ENCODE data around the gene TMCO4. TPM values are rescaled to one million over a fixed set of nuclear protein-coding genes. Genes with fewer than 3 reads are reported as not detected.

Gene TMCO4
- total and polyA plus RNA-seq, 5 donors from 2014 or later: 10.9 to 18.7 (median 14.1) TPM

DNA sequence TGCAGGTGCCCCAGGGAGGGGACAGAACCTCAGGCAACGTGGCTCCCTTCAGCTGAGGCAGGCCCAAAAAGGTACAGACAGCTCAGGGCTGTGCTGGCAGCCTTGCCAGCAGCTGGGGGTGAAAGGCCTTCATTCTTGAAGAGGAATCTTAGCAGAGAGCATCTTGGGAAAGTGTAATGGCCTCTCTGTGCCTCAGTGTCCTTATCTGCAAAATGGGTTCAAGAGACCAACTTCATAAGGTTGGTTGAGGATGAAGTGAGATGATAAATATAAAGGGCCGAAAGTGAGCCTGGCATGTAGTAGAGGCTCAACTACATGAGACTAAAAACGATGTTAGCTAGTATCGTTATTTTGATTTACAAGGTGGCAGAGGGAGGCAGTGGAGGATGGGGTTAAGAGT lies 26.2 kb downstream of the TMCO4 start:
- Mint-ChIP-seq H3K4me3 (no peak overlapping the region), H3K27ac (no peak overlapping the region)

DNA sequence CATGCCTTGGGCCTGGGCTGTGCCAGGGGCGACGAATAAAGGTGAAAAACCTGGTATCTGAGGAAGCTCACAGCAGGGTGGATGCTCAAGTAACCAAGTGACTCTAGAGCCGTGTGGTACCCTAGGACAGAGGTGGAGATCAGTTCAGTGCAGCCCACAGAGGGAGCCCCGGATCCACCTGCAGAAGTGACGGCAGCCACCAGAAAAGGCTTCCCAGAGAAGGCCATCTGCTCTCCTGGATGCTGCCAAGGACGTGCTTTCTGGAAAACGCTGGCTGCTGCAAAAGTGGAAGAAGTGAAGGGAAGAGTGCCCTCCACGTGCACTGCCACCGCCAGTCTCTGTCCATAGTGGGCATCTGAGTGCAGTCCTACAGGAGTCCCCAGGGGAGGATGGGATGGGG lies 27.7 kb downstream of the TMCO4 start:
- Mint-ChIP-seq H3K27ac (no peak overlapping the region), H3K4me3 (no peak overlapping the region)
- peaks cover 32% of the 10 kb centered on the region for H3K36me3 ChIP-seq (ENCODE audit: control insufficient read depth, insufficient read depth, low read length)

More for the DNA sequence above, 26.2 kb downstream of the TMCO4 start:
- Mint-ChIP-seq H3K4me1 (no peaks in the 10 kb centered on the region), H3K9me3 (no peaks in the 10 kb centered on the region), H3K27me3 (no peaks in the 10 kb centered on the region), H3K36me3 (peaks cover 31% of the 10 kb centered on the region)
- no peaks in the 10 kb centered on the region for H3K4me1 ChIP-seq (ENCODE audit: control insufficient read depth, insufficient read depth, low read length, poor library complexity, severe bottlenecking)
- no peak for DNase-seq
- H3K27me3 ChIP-seq (ENCODE audit: control insufficient read depth, insufficient read depth, low read length): no peaks in the 10 kb centered on the region
- H3K9me3 ChIP-seq (ENCODE audit: control insufficient read depth in 2 of 2, low read length in 2 of 2): no peaks in the 10 kb centered on the region
- H3K36me3 ChIP-seq (ENCODE audit: control insufficient read depth, insufficient read depth, low read length): peaks cover 40% of the 10 kb centered on the region
- ATAC-seq (ENCODE audit: low read depth in 2 of 2): no peak
- no peak overlapping the region for H3K4me3 ChIP-seq (ENCODE audit: low read depth, low read length)
- H3K27ac ChIP-seq (ENCODE audit: insufficient read depth, low read length, poor library complexity, severe bottlenecking): no peak overlapping the region

GRCh38 chr1:19771350-19771749 lies 28.4 kb downstream of the TMCO4 start:
- no peaks in the 10 kb centered on the region for H3K27me3 ChIP-seq (ENCODE audit: control insufficient read depth, insufficient read depth, low read length)
- Mint-ChIP-seq H3K27me3 (no peaks in the 10 kb centered on the region), H3K4me1 (peaks cover 0 to 3% (median 0%) of the 10 kb centered on the region in 4 donors), H3K27ac (peak overlapping the region in 1 of 3 donors; percentile 31), H3K4me3 (no peak overlapping the region), H3K36me3 (peaks cover 35% of the 10 kb centered on the region), H3K9me3 (peaks cover 0 to 1% (median 0%) of the 10 kb centered on the region in 7 donors)
- no peak overlapping the region for H3K4me3 ChIP-seq (ENCODE audit: low read depth, low read length)
- no peaks in the 10 kb centered on the region for H3K4me1 ChIP-seq (ENCODE audit: control insufficient read depth, insufficient read depth, low read length, poor library complexity, severe bottlenecking)
- no peak for DNase-seq
- H3K9me3 ChIP-seq (ENCODE audit: control insufficient read depth in 2 of 2, low read length in 2 of 2): no peaks in the 10 kb centered on the region
- no peak for ATAC-seq (ENCODE audit: low read depth in 2 of 2)
- H3K27ac ChIP-seq (ENCODE audit: insufficient read depth, low read length, poor library complexity, severe bottlenecking): no peak overlapping the region
- H3K36me3 ChIP-seq (ENCODE audit: control insufficient read depth, insufficient read depth, low read length): peaks cover 28% of the 10 kb centered on the region

More for the DNA sequence above, 27.7 kb downstream of the TMCO4 start:
- Histone ChIP-seq H3K4me3 (ENCODE audit: low read depth, low read length) (no peak overlapping the region), H3K9me3 (ENCODE audit: control insufficient read depth in 2 of 2, low read length in 2 of 2) (no peaks in the 10 kb centered on the region), H3K4me1 (ENCODE audit: control insufficient read depth, insufficient read depth, low read length, poor library complexity, severe bottlenecking) (no peaks in the 10 kb centered on the region), H3K27me3 (ENCODE audit: control insufficient read depth, insufficient read depth, low read length) (no peaks in the 10 kb centered on the region), H3K27ac (ENCODE audit: insufficient read depth, low read length, poor library complexity, severe bottlenecking) (no peak overlapping the region)
- no peak for DNase-seq
- Mint-ChIP-seq H3K4me1 (peaks cover 0 to 3% (median 0%) of the 10 kb centered on the region in 4 donors), H3K9me3 (no peaks in the 10 kb centered on the region), H3K36me3 (peaks cover 35% of the 10 kb centered on the region), H3K27me3 (no peaks in the 10 kb centered on the region)
- no peak for ATAC-seq (ENCODE audit: low read depth in 2 of 2)

- DNase-seq: no peak
- Mint-ChIP-seq H3K27me3 (no peaks in the 10 kb centered on the region), H3K4me3 (no peak overlapping the region), H3K4me1 (peaks cover 0 to 7% (median 6%) of the 10 kb centered on the region in 4 donors), H3K27ac (no peak overlapping the region), H3K36me3 (peaks cover 37% of the 10 kb centered on the region), H3K9me3 (peaks cover 0 to 1% (median 0%) of the 10 kb centered on the region in 7 donors)
- Histone ChIP-seq H3K9me3 (ENCODE audit: control insufficient read depth in 2 of 2, low read length in 2 of 2) (no peaks in the 10 kb centered on the region), H3K4me3 (ENCODE audit: low read depth, low read length) (no peak overlapping the region), H3K27ac (ENCODE audit: insufficient read depth, low read length, poor library complexity, severe bottlenecking) (no peak overlapping the region), H3K4me1 (ENCODE audit: control insufficient read depth, insufficient read depth, low read length, poor library complexity, severe bottlenecking) (no peaks in the 10 kb centered on the region), H3K36me3 (ENCODE audit: control insufficient read depth, insufficient read depth, low read length) (peaks cover 25% of the 10 kb centered on the region), H3K27me3 (ENCODE audit: control insufficient read depth, insufficient read depth, low read length) (no peaks in the 10 kb centered on the region)
- ATAC-seq (ENCODE audit: low read depth in 2 of 2): no peak
Measured at GRCh38 chr1:19770436-19771190, 29.1 kb downstream of the TMCO4 start.

DNA sequence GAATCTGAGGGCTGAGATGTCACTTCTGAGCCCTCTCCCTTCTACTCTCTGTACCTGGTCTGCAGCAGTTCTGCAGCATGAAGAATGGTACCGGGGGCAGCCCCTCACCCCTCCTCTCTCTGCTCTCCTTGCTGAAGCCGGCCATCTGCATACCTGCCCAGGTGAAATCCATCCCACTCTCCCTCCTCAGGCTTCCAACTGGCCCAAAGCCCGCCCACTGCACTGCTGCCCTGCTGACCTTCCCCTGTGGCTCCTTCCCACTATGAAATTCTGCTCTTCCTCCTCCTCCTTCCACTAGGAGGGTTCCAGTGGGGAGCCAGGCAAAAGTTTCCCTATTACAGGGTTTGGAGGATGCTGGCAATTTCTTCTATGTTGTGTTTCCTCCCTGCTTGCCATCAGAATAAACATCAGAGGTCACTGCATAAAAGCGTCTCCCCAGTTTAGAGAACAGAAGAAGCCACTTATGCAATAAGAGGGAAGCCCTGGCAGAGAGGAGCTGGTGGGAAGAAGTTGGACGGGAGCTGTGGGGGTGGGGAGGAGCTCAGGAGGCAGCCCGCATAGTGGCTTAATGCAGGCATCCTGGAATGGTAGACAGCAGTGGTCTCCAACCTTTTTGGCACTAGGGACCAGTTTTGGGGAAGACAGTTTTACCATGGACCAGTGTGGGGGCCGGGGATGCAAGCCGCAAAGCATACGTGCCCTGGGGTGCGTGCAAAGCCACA lies 30.3 kb downstream of the TMCO4 start:
- Histone ChIP-seq H3K9me3 (ENCODE audit: control insufficient read depth in 2 of 2, low read length in 2 of 2) (no peaks in the 10 kb centered on the region), H3K27ac (ENCODE audit: insufficient read depth, low read length, poor library complexity, severe bottlenecking) (no peak overlapping the region), H3K4me3 (ENCODE audit: low read depth, low read length) (no peak overlapping the region), H3K4me1 (ENCODE audit: control insufficient read depth, insufficient read depth, low read length, poor library complexity, severe bottlenecking) (no peaks in the 10 kb centered on the region), H3K27me3 (ENCODE audit: control insufficient read depth, insufficient read depth, low read length) (no peaks in the 10 kb centered on the region), H3K36me3 (ENCODE audit: control insufficient read depth, insufficient read depth, low read length) (peaks cover 18% of the 10 kb centered on the region)
- peaks cover 37% of the 10 kb centered on the region for H3K36me3 Mint-ChIP-seq
- H3K27me3 Mint-ChIP-seq: no peaks in the 10 kb centered on the region
- DNase-seq (no peak), ATAC-seq (ENCODE audit: low read depth in 2 of 2) (no peak)
- H3K27ac Mint-ChIP-seq: peak overlapping the region in 1 of 3 donors; percentile 4
- peaks cover 0 to 1% (median 0%) of the 10 kb centered on the region in 7 donors for H3K9me3 Mint-ChIP-seq
- H3K4me1 Mint-ChIP-seq: peaks cover 0 to 15% (median 12%) of the 10 kb centered on the region in 4 donors
- no peak overlapping the region for H3K4me3 Mint-ChIP-seq

- DNase-seq: no peak
- Histone ChIP-seq H3K36me3 (ENCODE audit: control insufficient read depth, insufficient read depth, low read length) (peaks cover 13% of the 10 kb centered on the region), H3K27me3 (ENCODE audit: control insufficient read depth, insufficient read depth, low read length) (no peaks in the 10 kb centered on the region), H3K9me3 (ENCODE audit: control insufficient read depth in 2 of 2, low read length in 2 of 2) (no peaks in the 10 kb centered on the region), H3K27ac (ENCODE audit: insufficient read depth, low read length, poor library complexity, severe bottlenecking) (no peak overlapping the region), H3K4me1 (ENCODE audit: control insufficient read depth, insufficient read depth, low read length, poor library complexity, severe bottlenecking) (no peaks in the 10 kb centered on the region), H3K4me3 (ENCODE audit: low read depth, low read length) (no peak overlapping the region)
- Mint-ChIP-seq H3K4me3 (no peak overlapping the region), H3K36me3 (peaks cover 37% of the 10 kb centered on the region), H3K4me1 (peaks cover 0 to 15% (median 12%) of the 10 kb centered on the region in 4 donors), H3K27ac (no peak overlapping the region), H3K9me3 (peaks cover 0 to 1% (median 0%) of the 10 kb centered on the region in 7 donors), H3K27me3 (no peaks in the 10 kb centered on the region)
- ATAC-seq (ENCODE audit: low read depth in 2 of 2): no peak
Measured at GRCh38 chr1:19768353-19769210, 31.1 kb downstream of the TMCO4 start.

- Mint-ChIP-seq H3K4me1 (peaks cover 0 to 15% (median 12%) of the 10 kb centered on the region in 4 donors), H3K4me3 (no peak overlapping the region)
Measured at GRCh38 chr1:19765623-19766022, 34.1 kb downstream of the TMCO4 start.

More at GRCh38 chr1:19765623-19766022, 34.1 kb downstream of the TMCO4 start:
- Histone ChIP-seq H3K36me3 (ENCODE audit: control insufficient read depth, insufficient read depth, low read length) (peaks cover 3% of the 10 kb centered on the region), H3K27me3 (ENCODE audit: control insufficient read depth, insufficient read depth, low read length) (no peaks in the 10 kb centered on the region), H3K27ac (ENCODE audit: insufficient read depth, low read length, poor library complexity, severe bottlenecking) (no peak overlapping the region), H3K4me1 (ENCODE audit: control insufficient read depth, insufficient read depth, low read length, poor library complexity, severe bottlenecking) (no peaks in the 10 kb centered on the region), H3K4me3 (ENCODE audit: low read depth, low read length) (no peak overlapping the region), H3K9me3 (ENCODE audit: control insufficient read depth in 2 of 2, low read length in 2 of 2) (no peaks in the 10 kb centered on the region)
- no peak for ATAC-seq (ENCODE audit: low read depth in 2 of 2)
- H3K27ac Mint-ChIP-seq: peak overlapping the region in 1 of 3 donors; percentile 10
- H3K36me3 Mint-ChIP-seq: peaks cover 30% of the 10 kb centered on the region
- H3K9me3 Mint-ChIP-seq: peaks cover 0 to 1% (median 0%) of the 10 kb centered on the region in 7 donors
- H3K27me3 Mint-ChIP-seq: no peaks in the 10 kb centered on the region
- peak in 1 of 3 donors; percentile 2 for DNase-seq

Data from CD4-positive, CD25-positive, alpha-beta regulatory T cell (primary cell).